NT2/D1 (cell line): Measurements from ENCODE around the gene ANKRD33.

Experiments used
- SUZ12 ChIP-seq: IDR thresholded peaks from 2 replicates; pipeline ENCODE4 v1.6.1; 2011; ENCODE audit not compliant: insufficient read length, insufficient read depth; ENCODE audit errors: extremely low read depth
- YY1 ChIP-seq: IDR thresholded peaks from 2 replicates; pipeline ENCODE4 v1.6.1; 2011; ENCODE audit not compliant: insufficient read length, insufficient read depth
- ZNF274 ChIP-seq: IDR thresholded peaks from 2 replicates; pipeline ENCODE4 v1.6.1; 2011; ENCODE audit warnings: mild to moderate bottlenecking, low read depth, low read length

DNA sequence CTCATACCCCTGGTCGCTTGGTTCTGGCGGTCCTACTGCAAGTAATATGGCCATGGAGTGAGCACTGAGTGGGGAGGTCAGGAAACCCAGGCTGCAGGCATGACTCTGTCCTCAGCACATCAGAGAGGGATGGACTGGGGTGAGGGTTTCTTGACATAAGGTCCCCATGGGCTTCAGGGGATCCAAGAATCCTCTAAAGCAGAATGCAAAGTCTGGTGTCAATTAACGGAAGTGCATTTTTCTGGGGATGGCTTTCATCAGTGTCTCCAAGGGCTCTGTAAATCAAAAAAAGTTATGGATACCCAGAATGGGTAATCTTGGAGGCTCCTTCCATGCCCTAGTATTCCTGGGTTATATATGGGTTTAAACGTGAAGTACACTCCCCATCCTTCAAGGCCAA is 43.0 kb upstream of the ANKRD33 start:
- no peak for TF ChIP-seq SUZ12
- no peak for TF ChIP-seq ZNF274
- TF ChIP-seq YY1: no peak
